ENCODE results near the gene HPS1. TPM values are rescaled to one million over a fixed set of nuclear protein-coding genes. Genes with fewer than 3 reads are reported as not detected.
A peak's percentile ranks its signal among the peaks of the same experiment; 100 is the strongest.

The HPS1 gene
- total RNA-seq, 1 experiment from 2014 or later, result 38.6 TPM

- no peak overlapping the region for H3K4me3 ChIP-seq
- H3K36me3 ChIP-seq, result no peaks in the 10 kb centered on the region
- H3K27me3 ChIP-seq (replicated peaks), result no peaks in the 10 kb centered on the region; the same call in 1 of the 2 replicates
- DNase-seq (ENCODE audit: low read depth in 1 of 2, low spot score in 2 of 2), result no peak
- H3K9me3 ChIP-seq (replicated peaks), result no peaks in the 10 kb centered on the region
- no peak overlapping the region for H3K27ac ChIP-seq
- peaks cover 4% of the 10 kb centered on the region for H3K4me1 ChIP-seq (replicated peaks)
Measured at GRCh38 chr10:98472196-98472595, 25.5 kb upstream of the HPS1 start.

- no peak for DNase-seq (ENCODE audit: low read depth in 1 of 2, low spot score in 2 of 2)
- peaks cover 4% of the 10 kb centered on the region for H3K4me1 ChIP-seq (replicated peaks)
- no peak overlapping the region for H3K4me3 ChIP-seq
- H3K27me3 ChIP-seq (replicated peaks), result no peaks in the 10 kb centered on the region; the same call in 1 of the 2 replicates
- no peaks in the 10 kb centered on the region for H3K9me3 ChIP-seq (replicated peaks)
- H3K27ac ChIP-seq, result no peak overlapping the region
- H3K36me3 ChIP-seq, result no peaks in the 10 kb centered on the region
Measured at GRCh38 chr10:98470850-98471249, 24.1 kb upstream of the HPS1 start.

GRCh38 chr10:98469001-98469931, 22.5 kb upstream of the HPS1 start:
- H3K4me1 ChIP-seq (replicated peaks), result peaks cover 4% of the 10 kb centered on the region
- H3K4me3 ChIP-seq, result no peak overlapping the region
- no peaks in the 10 kb centered on the region for H3K9me3 ChIP-seq (replicated peaks)
- no peaks in the 10 kb centered on the region; the same call in 1 of the 2 replicates for H3K27me3 ChIP-seq (replicated peaks)
- no peaks in the 10 kb centered on the region for H3K36me3 ChIP-seq
- no peak overlapping the region for H3K27ac ChIP-seq
- DNase-seq (ENCODE audit: low read depth in 1 of 2, low spot score in 2 of 2), result no peak

GRCh38 chr10:98467506-98468318, 21.0 kb upstream of the HPS1 start:
- H3K4me3 ChIP-seq, result peak overlapping the region; percentile 12; the same call in 1 of the 2 replicates
- DNase-seq (ENCODE audit: low read depth in 1 of 2, low spot score in 2 of 2), result peak; percentile 55 to 72
- no peak overlapping the region for H3K27ac ChIP-seq

GRCh38 chr10:98466861-98467505, 20.2 kb upstream of the HPS1 start:
- Histone ChIP-seq H3K27me3 (replicated peaks) (no peaks in the 10 kb centered on the region; the same call in 1 of the 2 replicates), H3K9me3 (replicated peaks) (no peaks in the 10 kb centered on the region), H3K36me3 (no peaks in the 10 kb centered on the region), H3K27ac (no peak overlapping the region), H3K4me1 (replicated peaks) (peaks cover 4% of the 10 kb centered on the region), H3K4me3 (no peak overlapping the region)
- no peak for DNase-seq (ENCODE audit: low read depth in 1 of 2, low spot score in 2 of 2)

More at GRCh38 chr10:98467506-98468318, 21.0 kb upstream of the HPS1 start:
- no peaks in the 10 kb centered on the region for H3K36me3 ChIP-seq
- H3K4me1 ChIP-seq (replicated peaks), result peaks cover 4% of the 10 kb centered on the region
- H3K9me3 ChIP-seq (replicated peaks), result no peaks in the 10 kb centered on the region
- H3K27me3 ChIP-seq (replicated peaks), result no peaks in the 10 kb centered on the region; the same call in 1 of the 2 replicates

- H3K9me3 ChIP-seq (replicated peaks), result no peaks in the 10 kb centered on the region
- H3K4me3 ChIP-seq, result no peak overlapping the region
- H3K27me3 ChIP-seq (replicated peaks), result no peaks in the 10 kb centered on the region; the same call in 1 of the 2 replicates
- peaks cover 13% of the 10 kb centered on the region for H3K4me1 ChIP-seq (replicated peaks)
- no peak overlapping the region for H3K27ac ChIP-seq
- DNase-seq (ENCODE audit: low read depth in 1 of 2, low spot score in 2 of 2), result no peak
- no peaks in the 10 kb centered on the region for H3K36me3 ChIP-seq
Measured at GRCh38 chr10:98465866-98466265, 19.1 kb upstream of the HPS1 start.

GRCh38 chr10:98463976-98464754, 17.4 kb upstream of the HPS1 start:
- no peak overlapping the region for H3K27ac ChIP-seq
- no peaks in the 10 kb centered on the region for H3K9me3 ChIP-seq (replicated peaks)
- peaks cover 21% of the 10 kb centered on the region for H3K4me1 ChIP-seq (replicated peaks)
- H3K36me3 ChIP-seq, result no peaks in the 10 kb centered on the region
- no peaks in the 10 kb centered on the region; the same call in 1 of the 2 replicates for H3K27me3 ChIP-seq (replicated peaks)
- H3K4me3 ChIP-seq, result no peak overlapping the region
- no peak for DNase-seq (ENCODE audit: low read depth in 1 of 2, low spot score in 2 of 2)

- DNase-seq (ENCODE audit: low read depth in 1 of 2, low spot score in 2 of 2), result no peak
- H3K4me1 ChIP-seq (replicated peaks), result peaks cover 21% of the 10 kb centered on the region
- no peaks in the 10 kb centered on the region for H3K27me3 ChIP-seq (replicated peaks)
- no peak overlapping the region for H3K4me3 ChIP-seq
- no peak overlapping the region for H3K27ac ChIP-seq
- H3K36me3 ChIP-seq, result no peaks in the 10 kb centered on the region
- no peaks in the 10 kb centered on the region for H3K9me3 ChIP-seq (replicated peaks)
Measured at GRCh38 chr10:98463016-98463415, 16.3 kb upstream of the HPS1 start.

GRCh38 chr10:98461500-98461842, 14.7 kb upstream of the HPS1 start:
- H3K36me3 ChIP-seq, result no peaks in the 10 kb centered on the region
- H3K9me3 ChIP-seq (replicated peaks), result no peaks in the 10 kb centered on the region
- peaks cover 17% of the 10 kb centered on the region for H3K4me1 ChIP-seq (replicated peaks)
- H3K27ac ChIP-seq, result peak overlapping the region; percentile 80
- no peak overlapping the region for H3K4me3 ChIP-seq
- H3K27me3 ChIP-seq (replicated peaks), result no peaks in the 10 kb centered on the region
- DNase-seq (ENCODE audit: low read depth in 1 of 2, low spot score in 2 of 2), result no peak

GRCh38 chr10:98460837-98461499, 14.2 kb upstream of the HPS1 start:
- peak overlapping the region; percentile 80 for H3K27ac ChIP-seq
- H3K4me1 ChIP-seq (replicated peaks), result peaks cover 17% of the 10 kb centered on the region
- H3K4me3 ChIP-seq, result no peak overlapping the region
- H3K27me3 ChIP-seq (replicated peaks), result no peaks in the 10 kb centered on the region
- peak; percentile 80 to 90 for DNase-seq (ENCODE audit: low read depth in 1 of 2, low spot score in 2 of 2)
- no peaks in the 10 kb centered on the region for H3K9me3 ChIP-seq (replicated peaks)
- H3K36me3 ChIP-seq, result no peaks in the 10 kb centered on the region

- H3K27ac ChIP-seq, result no peak overlapping the region; the same call in 1 of the 2 replicates
- no peak for DNase-seq (ENCODE audit: low read depth in 1 of 2, low spot score in 2 of 2)
Measured at GRCh38 chr10:98458809-98459784, 12.4 kb upstream of the HPS1 start.

GRCh38 chr10:98457721-98458120, 11.0 kb upstream of the HPS1 start:
- no peak for DNase-seq (ENCODE audit: low read depth in 1 of 2, low spot score in 2 of 2)
- peaks cover 17% of the 10 kb centered on the region for H3K4me1 ChIP-seq (replicated peaks)
- no peaks in the 10 kb centered on the region for H3K9me3 ChIP-seq (replicated peaks)
- no peak overlapping the region for H3K4me3 ChIP-seq
- no peak overlapping the region for H3K27ac ChIP-seq
- no peaks in the 10 kb centered on the region for H3K27me3 ChIP-seq (replicated peaks)
- no peaks in the 10 kb centered on the region for H3K36me3 ChIP-seq

More at GRCh38 chr10:98458809-98459784, 12.4 kb upstream of the HPS1 start:
- Histone ChIP-seq H3K9me3 (replicated peaks) (no peaks in the 10 kb centered on the region), H3K36me3 (no peaks in the 10 kb centered on the region), H3K4me1 (replicated peaks) (peaks cover 17% of the 10 kb centered on the region), H3K4me3 (no peak overlapping the region), H3K27me3 (replicated peaks) (no peaks in the 10 kb centered on the region)

All from SJSA1 (cell line).